ENCODE results near the gene ZFAND6. TPM values are rescaled to one million over a fixed set of nuclear protein-coding genes. Genes with fewer than 3 reads are reported as not detected.

The ZFAND6 gene
- total RNA-seq, 1 experiment from 2014 or later, result 41.4 TPM

GRCh38 chr15:80068578-80068977 is 9.1 kb downstream of the ZFAND6 start:
- ChIA-PET CTCF (no interaction called here), POLR2A (ENCODE audit: low non-redundant PET) (no interaction called here)
- Histone ChIP-seq H3K27me3 (replicated peaks; ENCODE audit: insufficient read depth, low read depth, low read length, poor library complexity) (no peaks in the 10 kb centered on the region), H3K4me1 (ENCODE audit: insufficient read depth, low read length, poor library complexity, severe bottlenecking) (peaks cover 35% of the 10 kb centered on the region), H3K36me3 (ENCODE audit: insufficient read depth, low read length, poor library complexity, severe bottlenecking) (no peaks in the 10 kb centered on the region), H3K9me3 (ENCODE audit: low read depth, low read length, poor library complexity, severe bottlenecking) (no peaks in the 10 kb centered on the region), H3K4me3 (ENCODE audit: low read depth, low read length, poor library complexity, severe bottlenecking) (no peak overlapping the region), H3K27ac (ENCODE audit: low read depth, low read length, poor library complexity, severe bottlenecking) (peak overlapping the region; percentile 58)
- intact Hi-C loops (cut with micrococcal nuclease; ENCODE audit: unreplicated experiment), result no loop called here
- peak; percentile 39 for DNase-seq (ENCODE audit: low spot score)
- TF ChIP-seq EZH2 (IDR thresholded peaks at IDR 0.05; ENCODE audit: borderline replicate concordance, low read depth, low read length, poor library complexity, severe bottlenecking), result no peak
- TF ChIP-seq, protein P1, sequence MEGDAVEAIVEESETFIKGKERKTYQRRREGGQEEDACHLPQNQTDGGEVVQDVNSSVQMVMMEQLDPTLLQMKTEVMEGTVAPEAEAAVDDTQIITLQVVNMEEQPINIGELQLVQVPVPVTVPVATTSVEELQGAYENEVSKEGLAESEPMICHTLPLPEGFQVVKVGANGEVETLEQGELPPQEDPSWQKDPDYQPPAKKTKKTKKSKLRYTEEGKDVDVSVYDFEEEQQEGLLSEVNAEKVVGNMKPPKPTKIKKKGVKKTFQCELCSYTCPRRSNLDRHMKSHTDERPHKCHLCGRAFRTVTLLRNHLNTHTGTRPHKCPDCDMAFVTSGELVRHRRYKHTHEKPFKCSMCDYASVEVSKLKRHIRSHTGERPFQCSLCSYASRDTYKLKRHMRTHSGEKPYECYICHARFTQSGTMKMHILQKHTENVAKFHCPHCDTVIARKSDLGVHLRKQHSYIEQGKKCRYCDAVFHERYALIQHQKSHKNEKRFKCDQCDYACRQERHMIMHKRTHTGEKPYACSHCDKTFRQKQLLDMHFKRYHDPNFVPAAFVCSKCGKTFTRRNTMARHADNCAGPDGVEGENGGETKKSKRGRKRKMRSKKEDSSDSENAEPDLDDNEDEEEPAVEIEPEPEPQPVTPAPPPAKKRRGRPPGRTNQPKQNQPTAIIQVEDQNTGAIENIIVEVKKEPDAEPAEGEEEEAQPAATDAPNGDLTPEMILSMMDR (conservative IDR thresholded peaks at IDR 0.05; ENCODE audit: low read depth, low read length), result no peak
- BruUV-seq (replicated peaks), result no TSS peak

DNA sequence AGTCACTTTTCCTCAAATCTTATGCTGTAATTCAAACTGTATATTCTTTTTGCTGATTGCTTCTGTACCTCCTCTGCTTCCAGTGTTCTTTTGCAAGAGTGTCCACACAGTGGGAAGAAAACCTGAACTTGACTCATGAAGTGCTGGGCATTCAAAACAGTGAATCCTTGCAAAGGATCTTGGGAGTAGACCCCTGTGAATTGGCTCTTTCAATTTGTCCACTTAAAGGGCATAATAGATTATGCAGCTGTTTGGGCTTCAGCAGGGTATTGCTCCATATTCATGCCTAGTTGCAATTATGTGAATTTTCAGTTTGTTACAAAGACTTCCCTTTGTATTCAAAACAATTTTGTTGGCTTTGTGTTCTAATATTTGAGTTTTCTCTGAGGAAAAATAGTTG is 11.4 kb downstream of the ZFAND6 start:
- TF ChIP-seq EZH2 (IDR thresholded peaks at IDR 0.05; ENCODE audit: borderline replicate concordance, low read depth, low read length, poor library complexity, severe bottlenecking), result no peak
- TF ChIP-seq, protein P1 (conservative IDR thresholded peaks at IDR 0.05; ENCODE audit: low read depth, low read length), result no peak
- no peaks in the 10 kb centered on the region for H3K27me3 ChIP-seq (replicated peaks; ENCODE audit: insufficient read depth, low read depth, low read length, poor library complexity)
- peak overlapping the region; percentile 65 for H3K27ac ChIP-seq (ENCODE audit: low read depth, low read length, poor library complexity, severe bottlenecking)
- ChIA-PET CTCF (no interaction called here), POLR2A (ENCODE audit: low non-redundant PET) (no interaction called here)
- peak overlapping the region; percentile 55 for H3K4me3 ChIP-seq (ENCODE audit: low read depth, low read length, poor library complexity, severe bottlenecking)
- no TSS peak for BruUV-seq (replicated peaks)
- H3K9me3 ChIP-seq (ENCODE audit: low read depth, low read length, poor library complexity, severe bottlenecking), result no peaks in the 10 kb centered on the region
- intact Hi-C loops (cut with micrococcal nuclease; ENCODE audit: unreplicated experiment), result no loop called here
- no peaks in the 10 kb centered on the region for H3K36me3 ChIP-seq (ENCODE audit: insufficient read depth, low read length, poor library complexity, severe bottlenecking)
- H3K4me1 ChIP-seq (ENCODE audit: insufficient read depth, low read length, poor library complexity, severe bottlenecking), result peaks cover 44% of the 10 kb centered on the region
- peak; percentile 62 for DNase-seq (ENCODE audit: low spot score)

DNA sequence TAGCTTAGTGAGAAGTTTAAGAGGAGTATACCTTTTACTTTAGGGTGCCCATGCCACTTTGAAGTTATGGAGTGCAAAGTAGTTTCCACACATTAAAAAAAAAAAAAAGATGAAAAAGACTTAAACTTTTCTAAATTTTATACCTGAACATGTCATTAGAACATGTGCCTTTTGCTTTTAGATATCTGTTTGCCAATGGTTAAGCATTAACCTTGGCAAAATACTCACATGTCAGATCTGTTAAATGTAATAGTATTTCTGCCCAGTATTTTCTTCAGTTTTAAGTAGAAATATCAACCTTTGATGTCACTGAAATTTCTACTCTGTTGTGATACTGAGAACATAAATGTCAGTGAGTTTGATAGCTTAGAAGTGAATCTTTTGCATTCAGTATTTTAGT is 12.2 kb downstream of the ZFAND6 start:
- ChIA-PET POLR2A (ENCODE audit: low non-redundant PET) (no interaction called here), CTCF (no interaction called here)
- DNase-seq (ENCODE audit: low spot score), result no peak
- intact Hi-C loops (cut with micrococcal nuclease; ENCODE audit: unreplicated experiment), result no loop called here
- H3K27ac ChIP-seq (ENCODE audit: low read depth, low read length, poor library complexity, severe bottlenecking), result peak overlapping the region; percentile 65
- peaks cover 49% of the 10 kb centered on the region for H3K4me1 ChIP-seq (ENCODE audit: insufficient read depth, low read length, poor library complexity, severe bottlenecking)
- no peaks in the 10 kb centered on the region for H3K9me3 ChIP-seq (ENCODE audit: low read depth, low read length, poor library complexity, severe bottlenecking)
- peak overlapping the region; percentile 55 for H3K4me3 ChIP-seq (ENCODE audit: low read depth, low read length, poor library complexity, severe bottlenecking)
- no peak for TF ChIP-seq EZH2 (IDR thresholded peaks at IDR 0.05; ENCODE audit: borderline replicate concordance, low read depth, low read length, poor library complexity, severe bottlenecking)
- TF ChIP-seq, protein P1 (conservative IDR thresholded peaks at IDR 0.05; ENCODE audit: low read depth, low read length), result no peak
- no peaks in the 10 kb centered on the region for H3K36me3 ChIP-seq (ENCODE audit: insufficient read depth, low read length, poor library complexity, severe bottlenecking)
- BruUV-seq (replicated peaks), result no TSS peak
- no peaks in the 10 kb centered on the region for H3K27me3 ChIP-seq (replicated peaks; ENCODE audit: insufficient read depth, low read depth, low read length, poor library complexity)

Measured in A673 (cell line).